Fibroblast of the conjunctiva (primary cell): ENCODE data around the gene DNAH8.

Source experiments
- DNase-seq: peaks from one replicate; pipeline ENCODE4 v3.0.0-alpha.2; 2010; ENCODE audit warnings: low read depth

Gene DNAH8

DNA sequence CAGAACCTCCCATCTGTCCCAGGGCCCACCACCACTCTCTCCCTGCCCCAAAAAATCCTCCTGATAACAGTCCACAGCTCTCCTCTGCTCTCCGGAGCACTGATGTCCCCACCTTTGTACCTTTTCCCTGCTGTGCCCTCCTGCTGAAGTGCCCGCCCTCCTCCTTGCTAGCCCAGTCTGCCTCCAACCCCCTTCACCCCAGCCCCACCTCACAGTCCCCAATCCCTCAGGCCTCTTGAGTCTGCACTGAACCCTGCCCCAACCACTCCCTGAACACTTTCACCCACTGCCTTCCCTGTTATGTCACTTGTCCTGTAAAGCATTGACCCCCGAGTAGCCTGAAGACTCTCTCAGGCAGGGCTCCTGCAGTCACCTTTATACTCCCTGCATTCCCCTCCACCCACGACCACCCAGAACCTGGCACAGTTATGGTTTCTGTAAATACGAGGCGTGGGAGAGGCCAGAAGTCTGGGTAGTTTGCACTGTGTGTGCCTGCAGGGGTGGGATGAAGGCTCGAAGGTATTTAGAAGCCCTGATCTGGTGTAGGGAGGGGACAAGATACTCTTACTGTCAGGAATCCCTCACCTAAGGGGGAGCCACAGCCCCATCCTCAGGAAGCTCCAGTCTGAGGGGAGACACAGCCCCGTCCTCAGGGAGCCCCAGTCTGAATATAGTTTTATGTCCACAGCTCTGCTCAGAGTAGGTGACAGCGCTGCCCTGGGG is 338.9 kb downstream of the DNAH8 start:
- no peak for DNase-seq

DNA sequence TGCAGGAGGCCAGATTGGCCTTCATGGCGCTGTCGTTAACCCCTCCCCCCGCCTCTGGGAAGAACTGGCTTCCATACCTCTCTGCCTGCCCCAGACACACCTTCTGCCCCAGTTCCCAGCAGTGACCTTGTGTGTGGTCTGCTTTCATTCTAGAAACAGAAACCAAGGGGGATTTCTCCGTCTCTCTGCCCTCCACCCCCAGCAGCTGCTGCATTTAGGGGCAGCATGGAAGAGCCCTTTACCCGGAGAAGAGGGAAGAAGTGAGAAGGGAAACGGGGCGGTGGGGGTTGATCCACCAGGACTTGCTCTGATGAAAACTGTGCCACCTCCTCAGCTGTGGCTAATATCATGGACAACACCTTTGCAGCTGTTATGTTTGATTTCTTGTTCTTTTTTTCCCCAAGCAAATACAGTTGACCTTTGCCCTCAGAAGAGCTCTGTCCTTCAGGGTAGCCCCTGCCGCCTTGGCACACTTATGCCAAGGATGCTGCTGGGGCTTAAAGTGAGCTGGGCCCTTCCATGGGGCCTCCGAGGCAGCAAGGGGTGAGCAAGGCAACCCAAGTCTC is 339.5 kb downstream of the DNAH8 start:
- no peak for DNase-seq

DNA sequence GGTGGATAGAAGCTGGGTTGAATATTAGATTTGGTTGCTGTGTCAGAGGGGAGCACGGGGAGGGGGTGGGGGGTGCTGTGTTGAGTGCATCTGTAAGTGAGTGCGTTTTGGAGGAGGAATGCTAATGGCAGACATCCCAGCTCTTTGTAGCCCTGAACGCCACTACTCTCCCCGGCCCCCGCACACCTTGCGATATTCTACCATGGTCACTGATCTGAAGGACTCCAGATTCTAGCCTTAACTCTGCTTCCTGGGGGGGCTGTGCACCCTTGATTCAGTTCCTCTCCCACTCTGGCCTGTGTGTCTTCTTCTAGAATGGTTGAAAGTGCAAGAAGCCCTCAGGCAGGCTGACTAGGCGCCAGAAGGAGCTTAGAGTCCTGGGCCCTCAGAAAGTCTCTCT is 340.6 kb downstream of the DNAH8 start:
- DNase-seq, result no peak

DNA sequence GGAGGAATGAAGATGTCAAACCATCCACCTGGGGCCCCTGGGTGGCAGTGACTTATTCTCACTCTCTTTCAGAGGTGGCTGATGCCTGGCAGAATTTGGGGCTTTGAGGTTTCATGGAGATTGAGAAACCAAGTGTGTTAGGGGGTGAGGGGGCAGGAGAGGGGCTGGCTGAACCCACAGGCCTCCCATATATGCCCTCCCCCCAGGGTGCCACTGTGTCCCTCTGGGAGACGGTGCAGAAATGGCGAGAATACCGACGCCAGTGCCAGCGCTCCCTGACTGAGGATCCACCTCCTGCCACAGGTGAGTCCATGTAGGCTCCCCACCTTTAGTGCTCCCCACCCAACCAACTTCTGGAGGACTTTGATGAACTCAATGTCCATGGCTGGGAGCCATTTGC is 341.1 kb downstream of the DNAH8 start:
- no peak for DNase-seq

DNA sequence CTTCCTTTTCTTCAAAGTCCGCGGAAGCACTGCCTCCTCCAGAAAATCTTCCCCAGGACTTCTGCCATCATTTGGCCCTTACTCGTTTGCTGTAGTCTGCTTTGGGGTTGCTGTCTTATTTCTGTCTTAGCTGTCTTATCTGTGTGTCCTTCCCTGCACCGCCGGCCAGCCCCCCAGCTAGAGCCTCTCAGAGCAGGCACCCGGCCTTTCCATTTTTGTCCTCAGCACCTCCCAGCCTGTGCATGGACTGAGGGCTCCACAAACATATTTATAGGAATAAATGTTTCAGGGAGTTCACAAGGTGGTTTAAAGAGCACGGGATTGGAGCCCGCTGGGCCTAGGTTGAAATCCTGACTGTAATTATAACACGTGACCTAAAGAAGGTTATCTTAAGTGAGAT is 341.6 kb downstream of the DNAH8 start:
- DNase-seq, result no peak

DNA sequence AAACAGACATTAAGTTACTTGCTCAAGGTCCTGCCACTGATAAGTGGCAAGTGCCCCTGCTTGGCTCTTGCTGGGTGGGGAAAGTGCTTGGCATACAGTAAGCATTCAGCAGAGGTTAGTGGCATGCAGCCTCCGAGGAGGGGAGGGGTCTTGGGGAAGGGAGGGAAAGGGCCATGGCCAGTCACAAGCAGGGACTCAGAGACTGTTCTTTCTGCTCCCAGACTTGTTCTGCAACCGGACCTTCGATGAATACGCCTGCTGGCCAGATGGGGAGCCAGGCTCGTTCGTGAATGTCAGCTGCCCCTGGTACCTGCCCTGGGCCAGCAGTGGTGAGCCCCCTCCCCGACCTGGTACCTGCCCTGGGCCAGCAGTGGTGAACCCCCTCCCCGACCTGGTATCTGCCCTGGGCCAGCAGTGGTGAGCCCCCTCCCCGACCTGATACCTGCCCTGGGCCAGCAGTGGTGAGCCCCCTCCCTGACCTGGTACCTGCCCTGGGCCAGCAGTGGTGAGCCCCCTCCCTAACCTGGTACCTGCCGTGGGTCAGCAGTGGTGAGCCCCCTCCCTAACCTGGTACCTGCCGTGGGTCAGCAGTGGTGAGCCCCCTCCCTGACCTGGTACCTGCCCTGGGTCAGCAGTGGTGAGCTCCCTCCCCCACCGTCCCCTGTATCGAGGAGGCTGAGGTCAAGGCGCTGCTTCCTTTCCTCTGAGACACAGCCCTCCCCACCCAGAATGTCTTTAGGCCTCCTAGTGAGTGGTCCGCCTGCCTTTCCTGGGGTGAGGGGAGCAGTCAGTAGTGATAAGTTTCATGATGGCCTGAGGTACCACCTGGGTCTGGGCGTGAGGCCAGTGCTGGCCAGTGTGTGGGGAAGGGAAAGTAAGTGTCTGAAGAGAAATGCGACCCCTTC is 342.4 kb downstream of the DNAH8 start:
- DNase-seq, result no peak

DNA sequence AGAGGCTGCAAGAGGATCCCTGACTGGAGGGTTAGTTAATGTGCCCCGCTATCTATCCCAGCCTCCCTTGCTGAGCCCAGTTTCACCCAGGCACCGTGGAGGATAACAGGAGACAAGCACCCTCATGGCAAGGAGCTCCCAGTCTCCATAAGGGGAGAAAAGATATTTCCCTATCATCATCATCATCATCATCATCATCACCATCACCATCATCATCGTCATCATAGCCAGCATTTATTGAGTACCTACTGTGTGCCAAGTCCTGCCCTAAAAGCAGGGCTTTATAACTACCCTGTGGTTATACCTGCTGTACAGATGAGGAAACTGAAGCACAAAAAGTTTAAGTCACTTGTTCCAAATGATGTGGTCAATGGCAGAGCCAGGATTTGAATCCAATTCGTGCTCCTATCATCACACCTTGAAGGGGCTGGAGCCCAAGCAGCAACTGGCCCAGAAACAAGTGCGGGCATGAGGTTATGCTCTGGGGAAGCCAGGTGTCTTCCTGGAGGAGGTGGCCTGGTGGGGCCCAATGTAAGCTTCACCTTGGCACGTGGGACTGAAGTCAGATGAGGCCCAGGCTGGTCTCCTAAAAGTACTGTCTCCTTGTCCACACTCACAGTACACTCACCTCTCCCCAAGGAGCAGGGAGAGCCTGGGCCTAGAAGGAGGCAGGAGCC is 343.5 kb downstream of the DNAH8 start:
- DNase-seq, result no peak

DNA sequence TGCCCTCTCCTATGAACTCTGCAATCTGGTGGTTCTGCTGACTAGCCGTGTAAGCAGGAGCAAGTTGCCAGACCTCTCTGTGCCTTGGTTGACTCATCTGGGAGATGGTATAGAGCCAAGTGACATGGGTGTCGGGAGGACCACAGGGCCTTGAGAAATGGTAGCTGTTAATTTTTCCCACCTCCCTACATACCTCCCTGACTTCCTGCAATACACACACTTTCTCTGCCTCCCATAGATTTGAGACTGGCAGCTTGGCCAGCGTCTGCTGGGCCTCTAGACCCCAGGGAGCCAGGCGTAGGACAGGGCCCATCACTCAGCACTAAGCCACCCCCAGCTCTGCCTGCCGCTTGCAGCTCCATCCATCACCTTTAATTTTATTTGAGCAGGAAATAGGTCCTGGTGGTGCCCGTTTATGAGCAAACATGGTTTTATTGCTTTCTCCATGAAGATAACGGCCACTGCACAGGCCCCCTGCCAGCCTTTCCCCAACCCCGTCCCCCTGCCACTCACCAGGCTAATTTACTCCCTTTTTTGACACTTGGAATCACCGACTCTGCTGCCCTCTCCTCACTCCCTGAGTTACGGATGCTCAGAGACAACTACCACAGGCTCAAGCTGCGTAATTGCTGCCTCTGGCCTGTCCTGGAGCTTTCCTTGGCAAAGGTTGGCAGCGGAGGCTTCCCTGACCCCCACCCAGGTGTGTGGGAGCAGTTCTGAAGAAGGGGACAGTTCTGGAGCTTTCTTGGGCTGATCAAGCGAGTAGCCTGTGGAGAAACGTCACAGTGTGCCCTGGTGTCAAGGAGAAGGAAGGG is 344.6 kb downstream of the DNAH8 start:
- DNase-seq, result no peak

DNA sequence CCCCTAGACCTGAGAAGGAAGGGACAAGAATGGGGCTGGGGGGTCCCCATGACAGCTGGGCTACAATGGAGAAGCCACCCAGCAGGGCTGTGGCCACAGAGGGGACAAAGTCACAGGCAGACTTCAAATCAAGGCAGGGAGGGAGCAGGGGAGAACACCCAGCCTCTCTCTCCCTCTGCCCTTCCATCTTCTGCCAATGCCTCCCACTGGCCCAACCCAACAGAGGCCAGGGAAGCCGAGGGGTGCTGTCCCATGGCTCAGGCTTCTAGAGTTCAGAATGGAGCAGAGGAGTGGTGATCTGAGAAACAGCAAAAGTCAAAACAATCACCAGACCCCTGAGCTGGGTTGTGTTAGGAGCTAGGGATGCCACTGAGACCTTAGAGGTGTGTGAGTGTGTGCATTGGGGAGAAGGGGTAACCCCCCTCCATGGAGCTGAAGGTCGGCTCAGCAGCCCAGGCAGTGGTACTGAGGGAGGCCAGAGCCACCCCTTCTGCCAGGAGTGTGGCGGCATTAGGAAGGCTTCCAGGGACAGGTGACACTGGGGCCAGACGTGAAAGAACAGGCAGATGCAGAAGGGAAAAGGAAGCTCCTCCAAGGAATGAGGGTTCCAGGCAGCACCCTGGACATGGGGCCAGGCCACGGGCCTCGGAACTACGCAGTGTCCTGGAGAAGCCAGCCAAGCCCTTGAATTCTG is 345.5 kb downstream of the DNAH8 start:
- DNase-seq, result no peak

DNA sequence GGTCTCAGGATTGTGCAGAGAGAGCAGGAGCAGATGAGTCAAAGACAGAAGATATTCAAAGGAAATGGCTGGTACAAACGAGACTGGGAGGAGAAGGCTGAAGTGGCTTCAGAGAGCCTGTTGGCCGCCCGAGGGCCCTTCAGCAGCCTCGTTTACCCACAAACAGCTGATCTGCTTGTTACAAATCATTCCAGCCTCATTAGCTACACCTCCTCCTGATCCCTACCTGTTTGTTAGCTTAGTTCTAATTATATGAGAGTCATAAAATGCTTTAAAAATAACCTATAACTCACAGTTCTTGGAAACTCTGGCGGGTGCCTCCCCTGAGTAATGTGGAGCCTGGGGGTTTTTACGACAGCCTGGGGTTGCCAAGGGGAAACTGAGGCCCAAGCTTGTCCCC is 346.1 kb downstream of the DNAH8 start:
- DNase-seq, result no peak

DNA sequence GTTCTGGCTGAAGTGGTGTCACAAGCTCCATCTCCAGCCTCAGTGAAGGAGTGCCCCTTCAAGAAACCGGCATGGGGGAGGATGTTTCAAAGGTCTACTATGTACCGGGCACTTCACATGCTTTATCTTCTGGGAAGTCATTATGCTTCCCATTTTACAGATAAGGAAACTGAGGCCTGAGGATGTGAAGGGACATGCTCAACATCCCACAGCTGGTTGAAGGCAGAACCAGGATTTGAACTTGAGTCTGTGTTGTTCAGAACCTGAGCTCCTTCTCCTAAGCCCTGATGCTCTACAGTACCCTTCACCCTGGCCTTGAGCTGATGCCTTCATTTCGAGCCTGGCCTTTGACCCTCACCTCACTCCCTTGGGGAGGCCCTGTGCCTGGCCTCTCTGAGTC is 346.5 kb downstream of the DNAH8 start:
- DNase-seq, result no peak

DNA sequence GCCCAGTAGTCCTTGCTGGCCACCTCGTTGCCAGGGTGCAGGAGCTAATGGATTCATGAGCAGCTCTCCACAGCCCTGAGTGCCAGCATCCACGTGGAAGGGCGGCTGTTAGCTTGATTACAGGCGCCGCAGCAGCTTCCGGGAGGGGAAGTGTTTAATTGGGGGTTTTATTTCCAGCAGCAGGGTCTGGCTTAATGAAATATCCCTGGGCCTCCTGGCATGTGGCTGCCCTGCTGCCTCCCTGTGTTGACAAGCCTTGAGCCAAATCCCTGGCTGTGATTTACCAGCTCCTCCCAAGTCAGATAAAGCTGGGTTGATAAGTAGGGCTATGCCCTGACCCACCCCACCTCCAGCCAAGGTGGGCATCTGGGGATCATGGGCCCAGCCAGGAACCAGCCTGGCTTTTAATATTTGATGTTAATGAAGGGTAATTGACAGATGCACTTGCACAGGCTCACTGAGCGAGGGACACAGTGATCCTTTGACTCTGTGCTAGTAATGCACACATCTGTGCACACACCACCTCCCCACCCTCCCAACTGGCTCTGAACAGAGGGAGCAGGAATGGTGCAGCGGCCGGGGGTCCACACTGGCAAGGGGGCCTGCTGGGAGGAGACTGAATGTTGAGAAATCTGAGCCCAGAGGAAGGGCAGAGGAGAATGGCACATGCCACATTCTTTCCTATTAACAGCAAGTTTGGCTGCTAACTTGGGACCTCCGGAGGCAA is 347.1 kb downstream of the DNAH8 start:
- DNase-seq, result no peak

DNA sequence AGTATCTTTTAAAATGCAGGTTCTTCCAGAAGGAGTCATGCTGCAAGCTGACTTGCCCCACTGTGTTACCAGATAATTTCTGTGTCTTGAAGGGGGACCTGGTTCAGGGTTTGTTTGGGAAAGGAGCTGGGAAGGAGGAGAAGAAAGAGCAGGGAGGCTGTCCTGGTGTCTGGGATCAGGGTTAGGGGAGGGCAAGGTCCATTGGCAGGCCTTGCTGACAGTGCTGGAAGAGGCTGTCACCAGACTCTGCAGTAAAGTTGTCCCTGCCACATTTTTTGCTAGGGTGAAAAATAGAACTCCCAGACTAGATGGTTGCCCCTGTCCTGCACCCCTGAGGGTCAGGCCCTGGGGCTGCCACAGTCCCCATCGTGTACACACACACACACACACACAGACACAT is 348.4 kb downstream of the DNAH8 start:
- DNase-seq, result no peak

DNA sequence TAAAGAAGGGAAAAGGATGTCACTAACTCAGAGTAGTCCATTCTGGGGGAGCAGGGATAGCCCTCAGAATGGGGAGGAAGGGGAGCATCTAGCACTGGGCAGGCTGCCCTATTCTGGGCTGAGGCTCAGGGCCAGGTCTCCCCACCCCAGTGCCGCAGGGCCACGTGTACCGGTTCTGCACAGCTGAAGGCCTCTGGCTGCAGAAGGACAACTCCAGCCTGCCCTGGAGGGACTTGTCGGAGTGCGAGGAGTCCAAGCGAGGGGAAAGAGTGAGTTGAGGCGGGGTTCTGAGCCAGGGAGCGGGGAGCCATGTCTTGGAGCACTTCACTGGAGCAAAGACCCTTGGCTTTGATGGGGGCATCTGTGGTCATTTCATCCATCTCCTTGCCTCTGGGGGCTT is 350.4 kb downstream of the DNAH8 start:
- DNase-seq, result no peak

DNA sequence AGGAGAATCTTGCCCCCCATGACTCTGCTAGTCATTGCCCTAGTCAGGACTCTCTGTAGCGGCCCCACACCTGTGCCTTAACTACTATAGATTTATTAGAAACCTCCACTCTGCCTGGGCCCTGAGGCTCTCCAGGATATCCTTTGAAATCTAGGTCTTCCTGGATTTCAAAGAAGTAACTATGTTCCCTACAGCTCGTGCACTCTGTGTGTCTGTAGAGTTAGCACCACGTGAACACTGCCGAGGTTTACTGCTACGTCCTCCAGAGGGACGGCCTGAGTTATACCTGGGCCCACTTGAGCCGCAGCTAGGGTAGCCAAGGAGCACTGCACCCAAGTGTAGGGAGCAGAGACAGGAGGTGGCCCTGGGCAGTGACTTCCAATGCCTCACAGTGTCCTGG is 353.3 kb downstream of the DNAH8 start:
- no peak for DNase-seq

DNA sequence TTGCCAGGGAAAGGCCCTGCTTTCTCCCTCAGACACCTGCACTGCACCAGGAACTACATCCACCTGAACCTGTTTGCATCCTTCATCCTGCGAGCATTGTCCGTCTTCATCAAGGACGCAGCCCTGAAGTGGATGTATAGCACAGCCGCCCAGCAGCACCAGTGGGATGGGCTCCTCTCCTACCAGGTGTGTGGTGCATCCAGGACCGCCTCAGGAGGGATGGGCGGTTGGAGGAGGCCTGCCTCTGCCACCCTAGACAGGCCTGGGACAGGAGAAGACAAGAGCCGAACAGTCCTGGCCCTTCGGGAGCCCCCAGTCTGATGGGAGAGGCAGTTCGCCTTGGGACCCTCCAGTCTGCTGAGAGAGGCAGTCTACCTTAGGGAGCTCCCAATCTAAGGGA is 357.7 kb downstream of the DNAH8 start:
- no peak for DNase-seq

DNA sequence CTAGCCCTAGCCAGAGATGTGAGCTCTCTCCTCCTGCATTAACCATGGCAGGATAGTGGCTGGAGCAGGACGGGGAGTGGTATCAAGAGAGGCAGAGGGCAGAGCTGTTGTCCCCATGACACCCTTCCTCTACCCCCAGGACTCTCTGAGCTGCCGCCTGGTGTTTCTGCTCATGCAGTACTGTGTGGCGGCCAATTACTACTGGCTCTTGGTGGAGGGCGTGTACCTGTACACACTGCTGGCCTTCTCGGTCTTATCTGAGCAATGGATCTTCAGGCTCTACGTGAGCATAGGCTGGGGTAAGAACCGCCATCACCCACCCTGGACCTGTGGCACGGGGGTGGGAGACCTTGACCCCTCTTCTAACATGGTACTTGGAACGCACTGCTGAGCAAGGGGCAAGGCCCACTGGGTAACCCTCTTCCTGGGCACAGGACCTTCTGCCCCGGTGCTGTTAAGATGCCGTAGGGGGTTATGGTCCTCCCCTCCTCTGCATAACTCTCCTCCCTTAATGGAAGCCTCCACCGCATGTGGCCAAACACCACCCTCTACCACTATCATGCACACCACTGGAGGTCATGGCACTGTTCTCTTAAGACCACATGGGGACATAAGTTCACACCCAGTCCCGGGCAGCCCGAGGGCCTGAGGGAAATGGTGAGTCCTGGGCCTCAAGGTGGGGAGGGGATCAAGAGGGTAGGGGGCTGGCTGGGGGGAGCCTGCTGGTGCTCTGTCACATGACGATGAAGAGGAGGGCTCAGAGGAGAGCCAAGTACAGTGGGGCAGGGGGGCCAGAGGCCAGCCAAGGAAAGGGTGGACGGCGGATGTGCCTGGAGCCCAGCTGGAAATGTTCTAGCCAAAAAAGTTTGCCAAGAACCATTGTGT is 358.6 kb downstream of the DNAH8 start:
- DNase-seq, result no peak

DNA sequence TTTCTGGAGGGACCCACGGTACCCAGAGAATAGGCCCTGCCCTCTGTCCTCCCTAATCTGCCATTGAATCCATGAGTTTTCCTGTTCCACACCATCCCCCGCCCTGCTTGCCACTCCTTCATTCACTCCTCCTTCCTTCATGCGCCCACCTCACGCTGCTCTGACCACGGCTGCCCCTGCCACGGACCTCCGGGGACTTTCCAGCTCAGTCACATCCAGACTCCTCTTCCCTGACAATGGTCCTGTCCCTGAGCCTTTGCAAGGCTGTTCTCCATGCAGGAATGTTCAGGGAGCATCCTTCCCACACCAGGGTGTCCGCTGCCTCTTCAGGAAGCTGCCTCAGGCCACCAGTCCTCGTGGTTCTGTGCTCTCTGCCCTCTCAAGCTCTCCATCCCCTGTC is 359.4 kb downstream of the DNAH8 start:
- DNase-seq, result no peak

DNA sequence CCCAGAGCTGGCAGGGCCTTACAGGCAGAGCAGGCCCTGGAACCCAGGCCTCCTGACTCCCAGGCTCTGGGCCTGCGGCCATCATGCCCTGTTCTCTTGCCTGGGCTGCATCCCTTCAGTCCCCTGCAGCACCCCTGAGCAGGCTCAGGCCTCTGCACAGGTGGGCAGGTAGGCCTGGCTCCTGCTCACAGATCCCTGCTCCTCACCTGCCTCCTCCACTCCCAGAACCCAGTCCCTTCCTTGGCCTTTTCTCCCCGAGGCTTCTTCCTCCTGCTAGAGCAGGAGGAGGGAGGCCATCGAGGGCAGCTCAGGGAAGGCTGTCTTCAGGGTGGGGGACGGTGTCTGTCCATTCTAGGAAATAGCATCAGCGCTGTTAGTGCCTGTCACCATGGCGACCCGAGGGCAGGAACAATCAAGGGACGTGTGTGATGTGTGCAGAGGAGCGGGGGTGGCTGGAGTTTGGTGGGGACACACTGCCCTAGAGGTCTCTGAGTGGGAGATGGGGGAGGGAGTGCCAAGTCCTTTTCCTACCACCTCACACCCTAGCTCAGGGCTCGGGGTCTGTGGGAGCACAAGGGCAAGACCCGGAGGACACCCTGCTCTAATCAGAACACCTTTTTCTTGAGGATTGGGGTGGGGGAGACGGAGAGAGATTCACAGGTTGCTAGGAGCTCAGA is 360.0 kb downstream of the DNAH8 start:
- no peak for DNase-seq
